ENCODE results near the gene MYPOP. TPM values are rescaled to one million over a fixed set of nuclear protein-coding genes. Genes with fewer than 3 reads are reported as not detected.

Gene MYPOP
- total and polyA plus RNA-seq, 2 of the 13 experiments (the other 11 are each of a cell fraction or from before 2014, with no cell fraction given) = 2.3 to 2.7 TPM

- TF ChIP-seq TEAD3 (CRISPR knock-in tag; optimal IDR thresholded peaks at IDR 0.05; ENCODE audit: borderline replicate concordance) (peak; percentile 85), MAF1 (CRISPR knock-in tag; IDR thresholded peaks at IDR 0.05; ENCODE audit: borderline replicate concordance) (no peak; the same call in 1 of the 2 replicates), KAT7 (CRISPR knock-in tag; IDR thresholded peaks at IDR 0.05; ENCODE audit: borderline replicate concordance) (0 out of 2 replicates have a peak, but pooled peaks have one; percentile 40), HBP1 (CRISPR knock-in tag; IDR thresholded peaks at IDR 0.05; ENCODE audit: low read depth) (peak; percentile 80; the same call in 1 of the 2 replicates), HNRNPUL1 (IDR thresholded peaks at IDR 0.05; ENCODE audit: low read depth, low read length) (peak; percentile 99), ZNF234 (CRISPR knock-in tag; conservative IDR thresholded peaks at IDR 0.05) (0 out of 2 replicates have a peak, but pooled peaks have one; percentile 57), ZFP90 (CRISPR knock-in tag; IDR thresholded peaks at IDR 0.05; ENCODE audit: borderline replicate concordance) (no peak), SMAD9 (CRISPR knock-in tag; IDR thresholded peaks at IDR 0.05) (no peak), ZNF383 (CRISPR knock-in tag; IDR thresholded peaks at IDR 0.05; ENCODE audit: borderline replicate concordance) (0 out of 2 replicates have a peak, but pooled peaks have one; percentile 72), RXRA (CRISPR knock-in tag; IDR thresholded peaks at IDR 0.05) (peak; percentile 57; the same call in 1 of the 2 replicates), IRF2 (CRISPR knock-in tag; IDR thresholded peaks at IDR 0.05) (peak; percentile 87), SP5 (CRISPR knock-in tag; IDR thresholded peaks at IDR 0.05; ENCODE audit: borderline replicate concordance, low read depth) (peak; percentile 91), NFE2L1 (CRISPR knock-in tag; IDR thresholded peaks at IDR 0.05; ENCODE audit: borderline replicate concordance) (no peak), PRDM4 (CRISPR knock-in tag; IDR thresholded peaks at IDR 0.05; ENCODE audit: borderline replicate concordance) (no peak), GZF1 (CRISPR knock-in tag; IDR thresholded peaks at IDR 0.05) (no peak), PAX8 (CRISPR knock-in tag; IDR thresholded peaks at IDR 0.05; ENCODE audit: borderline replicate concordance) (no peak), MZF1 (CRISPR knock-in tag; IDR thresholded peaks at IDR 0.05; ENCODE audit: borderline replicate concordance) (no peak; the same call in 1 of the 2 replicates), ZNF235 (CRISPR knock-in tag; IDR thresholded peaks at IDR 0.05; ENCODE audit: borderline replicate concordance) (no peak; the same call in 1 of the 2 replicates), ZBTB3 (CRISPR knock-in tag; IDR thresholded peaks at IDR 0.05; ENCODE audit: borderline replicate concordance, low read depth) (peak; percentile 60; the same call in 1 of the 2 replicates), BCL6 (CRISPR knock-in tag; IDR thresholded peaks at IDR 0.05) (peak; percentile 87)
- TF ChIP-seq, protein P1, sequence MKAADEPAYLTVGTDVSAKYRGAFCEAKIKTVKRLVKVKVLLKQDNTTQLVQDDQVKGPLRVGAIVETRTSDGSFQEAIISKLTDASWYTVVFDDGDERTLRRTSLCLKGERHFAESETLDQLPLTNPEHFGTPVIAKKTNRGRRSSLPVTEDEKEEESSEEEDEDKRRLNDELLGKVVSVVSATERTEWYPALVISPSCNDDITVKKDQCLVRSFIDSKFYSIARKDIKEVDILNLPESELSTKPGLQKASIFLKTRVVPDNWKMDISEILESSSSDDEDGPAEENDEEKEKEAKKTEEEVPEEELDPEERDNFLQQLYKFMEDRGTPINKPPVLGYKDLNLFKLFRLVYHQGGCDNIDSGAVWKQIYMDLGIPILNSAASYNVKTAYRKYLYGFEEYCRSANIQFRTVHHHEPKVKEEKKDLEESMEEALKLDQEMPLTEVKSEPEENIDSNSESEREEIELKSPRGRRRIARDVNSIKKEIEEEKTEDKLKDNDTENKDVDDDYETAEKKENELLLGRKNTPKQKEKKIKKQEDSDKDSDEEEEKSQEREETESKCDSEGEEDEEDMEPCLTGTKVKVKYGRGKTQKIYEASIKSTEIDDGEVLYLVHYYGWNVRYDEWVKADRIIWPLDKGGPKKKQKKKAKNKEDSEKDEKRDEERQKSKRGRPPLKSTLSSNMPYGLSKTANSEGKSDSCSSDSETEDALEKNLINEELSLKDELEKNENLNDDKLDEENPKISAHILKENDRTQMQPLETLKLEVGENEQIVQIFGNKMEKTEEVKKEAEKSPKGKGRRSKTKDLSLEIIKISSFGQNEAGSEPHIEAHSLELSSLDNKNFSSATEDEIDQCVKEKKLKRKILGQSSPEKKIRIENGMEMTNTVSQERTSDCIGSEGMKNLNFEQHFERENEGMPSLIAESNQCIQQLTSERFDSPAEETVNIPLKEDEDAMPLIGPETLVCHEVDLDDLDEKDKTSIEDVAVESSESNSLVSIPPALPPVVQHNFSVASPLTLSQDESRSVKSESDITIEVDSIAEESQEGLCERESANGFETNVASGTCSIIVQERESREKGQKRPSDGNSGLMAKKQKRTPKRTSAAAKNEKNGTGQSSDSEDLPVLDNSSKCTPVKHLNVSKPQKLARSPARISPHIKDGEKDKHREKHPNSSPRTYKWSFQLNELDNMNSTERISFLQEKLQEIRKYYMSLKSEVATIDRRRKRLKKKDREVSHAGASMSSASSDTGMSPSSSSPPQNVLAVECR (CRISPR knock-in tag; IDR thresholded peaks at IDR 0.05; ENCODE audit: borderline replicate concordance) = peak; percentile 56; the same call in 1 of the 2 replicates
Observed at GRCh38 chr19:45882652-45883585, 19.5 kb downstream of the MYPOP start (continued).
